GM23338 (cell line): ENCODE data around the gene RCC2. TPM values are rescaled to one million over a fixed set of nuclear protein-coding genes. Genes with fewer than 3 reads are reported as not detected.

Experiments used
- ATAC-seq: fragments of 200-7000 bp; cut with Tn5 transposase; 3 replicates; pipeline ENCODE4 v1.9.1; 2020
- DNase-seq: peaks from one replicate; pipeline ENCODE4 v3.0.0-alpha.2; 2015; ENCODE audit warnings: low spot score
- H2AFZ ChIP-seq: fragments of 200-600 bp; sonication (generic); 2 replicates; pipeline ENCODE4 v1.8.0; 2016; ENCODE audit warnings: antibody characterized with exemption, mild to moderate bottlenecking, moderate library complexity
- H3F3A ChIP-seq: fragments of 200-600 bp; sonication (generic); replicated peaks from 2 replicates; pipeline ENCODE4 v1.8.0; 2017; ENCODE audit warnings: antibody characterized with exemption, mixed run types, low read depth
- H3K27ac ChIP-seq: fragments of 200-600 bp; sonication (generic); 2 replicates; pipeline ENCODE4 v1.6.1; 2016; ENCODE audit warnings: low read depth
- H3K27me3 ChIP-seq: fragments of 200-600 bp; sonication (generic); 2 replicates; pipeline ENCODE4 v1.8.0; 2016; ENCODE audit warnings: mild to moderate bottlenecking, mixed run types, moderate library complexity; ENCODE audit not compliant: insufficient read depth
- H3K36me3 ChIP-seq: fragments of 200-600 bp; sonication (generic); 2 replicates; pipeline ENCODE4 v1.8.0; 2016; ENCODE audit warnings: mild to moderate bottlenecking; ENCODE audit not compliant: insufficient read depth
- H3K4me1 ChIP-seq: fragments of 200-600 bp; sonication (generic); 2 replicates; pipeline ENCODE4 v1.8.0; 2016; ENCODE audit warnings: mild to moderate bottlenecking, moderate library complexity; ENCODE audit not compliant: insufficient read depth
- H3K4me2 ChIP-seq: fragments of 200-600 bp; sonication (generic); 2 replicates; pipeline ENCODE4 v1.7.1; 2017; ENCODE audit warnings: mixed run types
- H3K4me3 ChIP-seq: fragments of 200-600 bp; sonication (generic); 2 replicates; pipeline ENCODE4 v1.6.1; 2016; ENCODE audit warnings: mixed run types
- H3K79me2 ChIP-seq: fragments of 200-600 bp; sonication (generic); replicated peaks from 2 replicates; pipeline ENCODE4 v1.8.0; 2017; ENCODE audit warnings: mild to moderate bottlenecking; ENCODE audit not compliant: insufficient read depth
- H3K9me2 ChIP-seq: fragments of 200-600 bp; sonication (generic); 2 replicates; pipeline ENCODE4 v1.8.0; 2017; ENCODE audit not compliant: insufficient read depth
- H4K20me1 ChIP-seq: fragments of 200-600 bp; sonication (generic); replicated peaks from 2 replicates; pipeline ENCODE4 v1.8.0; 2017; ENCODE audit warnings: mild to moderate bottlenecking; ENCODE audit not compliant: insufficient read depth
- H3K27ac Mint-ChIP-seq: 2 replicates; pipeline ENCODE4 v1.8.0; 2020; ENCODE audit warnings: inconsistent platforms, mild to moderate bottlenecking, moderate library complexity, mixed read lengths
- H3K27me3 Mint-ChIP-seq: 3 replicates; pipeline ENCODE4 v1.8.0; 2022; ENCODE audit warnings: low read depth, mild to moderate bottlenecking, moderate library complexity, mixed read lengths, inconsistent platforms; ENCODE audit not compliant: insufficient read depth, poor library complexity
- H3K36me3 Mint-ChIP-seq: 3 replicates; pipeline ENCODE4 v1.8.0; 2021; ENCODE audit warnings: low read depth, mild to moderate bottlenecking, inconsistent platforms, moderate library complexity, mixed read lengths
- H3K4me1 Mint-ChIP-seq: 3 replicates; pipeline ENCODE4 v1.8.0; 2020; ENCODE audit warnings: mild to moderate bottlenecking, inconsistent platforms, mixed read lengths
- H3K4me3 Mint-ChIP-seq: 3 replicates; pipeline ENCODE4 v1.8.0; 2021; ENCODE audit warnings: moderate library complexity, mild to moderate bottlenecking, inconsistent platforms, mixed read lengths
- H3K9me3 Mint-ChIP-seq: 3 replicates; pipeline ENCODE4 v1.8.0; 2020; ENCODE audit warnings: moderate library complexity, mild to moderate bottlenecking, inconsistent platforms, mixed read lengths
- CREB1 ChIP-seq: fragments of 250-450 bp; sonication (Bioruptor Pico); IDR thresholded peaks from 2 replicates; pipeline ENCODE4 v1.5.0; 2020; ENCODE audit warnings: low read depth, mild to moderate bottlenecking, moderate library complexity
- EZH2 ChIP-seq: fragments of 200-600 bp; sonication (generic); IDR thresholded peaks from one replicate; pipeline ENCODE4 v1.8.0; 2017; ENCODE audit warnings: antibody characterized with exemption, mild to moderate bottlenecking, low read depth; ENCODE audit not compliant: unreplicated experiment
- EZH2phosphoT487 ChIP-seq: fragments of 200-600 bp; sonication (generic); IDR thresholded peaks from one replicate; pipeline ENCODE4 v1.8.1; 2018; ENCODE audit warnings: antibody characterized with exemption; ENCODE audit not compliant: unreplicated experiment
- JUNB ChIP-seq: IDR thresholded peaks from one replicate; pipeline ENCODE4 v1.6.1; 2016; ENCODE audit warnings: antibody characterized with exemption; ENCODE audit not compliant: unreplicated experiment
- NANOG ChIP-seq: IDR thresholded peaks from 2 replicates; pipeline ENCODE4 v1.6.1; 2016; ENCODE audit warnings: antibody characterized with exemption, borderline replicate concordance
- POLR2AphosphoS5 ChIP-seq: IDR thresholded peaks from 2 replicates; pipeline ENCODE4 v1.6.1; 2016; ENCODE audit warnings: antibody characterized with exemption, low read depth
- STAT1 ChIP-seq: IDR thresholded peaks from one replicate; pipeline ENCODE4 v1.6.1; 2016; ENCODE audit warnings: antibody characterized with exemption; ENCODE audit not compliant: unreplicated experiment
- ZNF114 ChIP-seq: fragments of 250-450 bp; sonication (Bioruptor Pico); IDR thresholded peaks from 2 replicates; pipeline ENCODE4 v1.5.0; 2020; ENCODE audit warnings: mild to moderate bottlenecking, moderate library complexity
- ZNF331 ChIP-seq: fragments of 250-450 bp; sonication (Bioruptor Pico); IDR thresholded peaks from 2 replicates; pipeline ENCODE4 v1.5.0; 2020; ENCODE audit warnings: low read depth, mild to moderate bottlenecking, moderate library complexity
- polyA plus RNA-seq: library from polyadenylated mRNA; unstranded; fragments of >200 nt; fragmentation: Nextera tagmentation; extraction: Ambion mirVana; gene quantifications from 2 replicates; pipeline ENCODE4 v1.2.1, GENCODE V29; 2016
- total RNA-seq: library from RNA; depleted of rRNA; stranded (reverse); fragments of >200 nt; shearing (Covaris generic); gene quantifications from 2 replicates; pipeline ENCODE4 v1.2.3, GENCODE V29; 2014
- TF ChIP-seq, protein P1 (sequence below): fragments of 250-450 bp; sonication (Bioruptor Pico); IDR thresholded peaks from 2 replicates; pipeline ENCODE4 v1.5.0; 2020; ENCODE audit warnings: mild to moderate bottlenecking, moderate library complexity
- TF ChIP-seq, protein P2 (sequence below), 2 experiments: fragments of 200-600 bp in 1 of 2; sonication (generic) in 1 of 2; conservative IDR thresholded peaks; 2 replicates each; pipeline versions ENCODE4 v1.5.1 to v1.6.1; 2016 to 2017; ENCODE audit warnings: antibody characterized with exemption in 2 of 2, low read depth in 2 of 2, mild to moderate bottlenecking in 2 of 2, moderate library complexity in 1 of 2
- TF ChIP-seq, protein P3 (sequence below): IDR thresholded peaks from 2 replicates; pipeline ENCODE4 v1.6.1; 2016; ENCODE audit warnings: antibody characterized with exemption
- TF ChIP-seq, protein P4 (sequence below): IDR thresholded peaks from one replicate; pipeline ENCODE4 v1.6.1; 2018; ENCODE audit warnings: antibody characterized with exemption; ENCODE audit not compliant: unreplicated experiment

Gene RCC2
- total and polyA plus RNA-seq, 2 experiments from 2014 or later: 97.1 to 386 TPM

DNA sequence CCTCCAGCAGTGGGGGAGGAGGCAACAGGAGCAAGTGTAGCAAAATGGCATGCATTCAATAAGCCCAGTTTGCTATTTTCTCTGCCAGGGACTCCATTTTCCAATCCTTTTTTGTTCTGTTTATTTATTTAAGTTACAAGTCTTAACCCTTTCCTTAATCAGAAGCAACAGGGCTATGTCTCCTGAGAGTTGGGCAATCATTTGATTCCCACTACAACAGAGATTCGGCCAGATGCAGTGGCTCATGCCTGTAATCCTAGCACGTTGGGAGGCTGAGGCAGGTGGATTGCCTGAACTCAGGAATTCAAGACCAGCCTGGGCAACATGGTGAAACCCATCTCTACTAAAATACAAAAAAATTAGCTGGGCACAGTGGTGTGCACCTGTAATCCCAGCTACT, 25.5 kb downstream of the RCC2 start:
- H3F3A ChIP-seq: peaks cover 92% of the 10 kb centered on the region
- H3K27ac Mint-ChIP-seq: no peak overlapping the region
- no peak overlapping the region for H3K4me2 ChIP-seq
- peaks cover 100% of the 10 kb centered on the region for H3K36me3 Mint-ChIP-seq
- H3K36me3 ChIP-seq: peaks cover 97% of the 10 kb centered on the region
- DNase-seq (no peak), ATAC-seq (no peak)
- peaks cover 67% of the 10 kb centered on the region for H3K79me2 ChIP-seq
- TF ChIP-seq, protein P1, sequence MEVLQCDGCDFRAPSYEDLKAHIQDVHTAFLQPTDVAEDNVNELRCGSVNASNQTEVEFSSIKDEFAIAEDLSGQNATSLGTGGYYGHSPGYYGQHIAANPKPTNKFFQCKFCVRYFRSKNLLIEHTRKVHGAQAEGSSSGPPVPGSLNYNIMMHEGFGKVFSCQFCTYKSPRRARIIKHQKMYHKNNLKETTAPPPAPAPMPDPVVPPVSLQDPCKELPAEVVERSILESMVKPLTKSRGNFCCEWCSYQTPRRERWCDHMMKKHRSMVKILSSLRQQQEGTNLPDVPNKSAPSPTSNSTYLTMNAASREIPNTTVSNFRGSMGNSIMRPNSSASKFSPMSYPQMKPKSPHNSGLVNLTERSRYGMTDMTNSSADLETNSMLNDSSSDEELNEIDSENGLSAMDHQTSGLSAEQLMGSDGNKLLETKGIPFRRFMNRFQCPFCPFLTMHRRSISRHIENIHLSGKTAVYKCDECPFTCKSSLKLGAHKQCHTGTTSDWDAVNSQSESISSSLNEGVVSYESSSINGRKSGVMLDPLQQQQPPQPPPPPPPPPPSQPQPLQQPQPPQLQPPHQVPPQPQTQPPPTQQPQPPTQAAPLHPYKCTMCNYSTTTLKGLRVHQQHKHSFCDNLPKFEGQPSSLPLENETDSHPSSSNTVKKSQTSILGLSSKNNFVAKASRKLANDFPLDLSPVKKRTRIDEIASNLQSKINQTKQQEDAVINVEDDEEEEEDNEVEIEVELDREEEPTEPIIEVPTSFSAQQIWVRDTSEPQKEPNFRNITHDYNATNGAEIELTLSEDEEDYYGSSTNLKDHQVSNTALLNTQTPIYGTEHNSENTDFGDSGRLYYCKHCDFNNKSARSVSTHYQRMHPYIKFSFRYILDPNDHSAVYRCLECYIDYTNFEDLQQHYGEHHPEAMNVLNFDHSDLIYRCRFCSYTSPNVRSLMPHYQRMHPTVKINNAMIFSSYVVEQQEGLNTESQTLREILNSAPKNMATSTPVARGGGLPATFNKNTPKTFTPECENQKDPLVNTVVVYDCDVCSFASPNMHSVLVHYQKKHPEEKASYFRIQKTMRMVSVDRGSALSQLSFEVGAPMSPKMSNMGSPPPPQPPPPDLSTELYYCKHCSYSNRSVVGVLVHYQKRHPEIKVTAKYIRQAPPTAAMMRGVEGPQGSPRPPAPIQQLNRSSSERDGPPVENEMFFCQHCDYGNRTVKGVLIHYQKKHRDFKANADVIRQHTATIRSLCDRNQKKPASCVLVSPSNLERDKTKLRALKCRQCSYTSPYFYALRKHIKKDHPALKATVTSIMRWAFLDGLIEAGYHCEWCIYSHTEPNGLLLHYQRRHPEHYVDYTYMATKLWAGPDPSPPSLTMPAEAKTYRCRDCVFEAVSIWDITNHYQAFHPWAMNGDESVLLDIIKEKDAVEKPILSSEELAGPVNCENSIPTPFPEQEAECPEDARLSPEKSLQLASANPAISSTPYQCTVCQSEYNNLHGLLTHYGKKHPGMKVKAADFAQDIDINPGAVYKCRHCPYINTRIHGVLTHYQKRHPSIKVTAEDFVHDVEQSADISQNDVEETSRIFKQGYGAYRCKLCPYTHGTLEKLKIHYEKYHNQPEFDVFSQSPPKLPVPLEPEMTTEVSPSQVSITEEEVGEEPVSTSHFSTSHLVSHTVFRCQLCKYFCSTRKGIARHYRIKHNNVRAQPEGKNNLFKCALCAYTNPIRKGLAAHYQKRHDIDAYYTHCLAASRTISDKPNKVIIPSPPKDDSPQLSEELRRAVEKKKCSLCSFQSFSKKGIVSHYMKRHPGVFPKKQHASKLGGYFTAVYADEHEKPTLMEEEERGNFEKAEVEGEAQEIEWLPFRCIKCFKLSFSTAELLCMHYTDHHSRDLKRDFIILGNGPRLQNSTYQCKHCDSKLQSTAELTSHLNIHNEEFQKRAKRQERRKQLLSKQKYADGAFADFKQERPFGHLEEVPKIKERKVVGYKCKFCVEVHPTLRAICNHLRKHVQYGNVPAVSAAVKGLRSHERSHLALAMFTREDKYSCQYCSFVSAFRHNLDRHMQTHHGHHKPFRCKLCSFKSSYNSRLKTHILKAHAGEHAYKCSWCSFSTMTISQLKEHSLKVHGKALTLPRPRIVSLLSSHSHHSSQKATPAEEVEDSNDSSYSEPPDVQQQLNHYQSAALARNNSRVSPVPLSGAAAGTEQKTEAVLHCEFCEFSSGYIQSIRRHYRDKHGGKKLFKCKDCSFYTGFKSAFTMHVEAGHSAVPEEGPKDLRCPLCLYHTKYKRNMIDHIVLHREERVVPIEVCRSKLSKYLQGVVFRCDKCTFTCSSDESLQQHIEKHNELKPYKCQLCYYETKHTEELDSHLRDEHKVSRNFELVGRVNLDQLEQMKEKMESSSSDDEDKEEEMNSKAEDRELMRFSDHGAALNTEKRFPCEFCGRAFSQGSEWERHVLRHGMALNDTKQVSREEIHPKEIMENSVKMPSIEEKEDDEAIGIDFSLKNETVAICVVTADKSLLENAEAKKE (CRISPR knock-in tag): no peak
- no peak for TF ChIP-seq NANOG
- TF ChIP-seq STAT1: no peak
- no peak for TF ChIP-seq EZH2
- TF ChIP-seq JUNB: no peak
- TF ChIP-seq, protein P2, sequence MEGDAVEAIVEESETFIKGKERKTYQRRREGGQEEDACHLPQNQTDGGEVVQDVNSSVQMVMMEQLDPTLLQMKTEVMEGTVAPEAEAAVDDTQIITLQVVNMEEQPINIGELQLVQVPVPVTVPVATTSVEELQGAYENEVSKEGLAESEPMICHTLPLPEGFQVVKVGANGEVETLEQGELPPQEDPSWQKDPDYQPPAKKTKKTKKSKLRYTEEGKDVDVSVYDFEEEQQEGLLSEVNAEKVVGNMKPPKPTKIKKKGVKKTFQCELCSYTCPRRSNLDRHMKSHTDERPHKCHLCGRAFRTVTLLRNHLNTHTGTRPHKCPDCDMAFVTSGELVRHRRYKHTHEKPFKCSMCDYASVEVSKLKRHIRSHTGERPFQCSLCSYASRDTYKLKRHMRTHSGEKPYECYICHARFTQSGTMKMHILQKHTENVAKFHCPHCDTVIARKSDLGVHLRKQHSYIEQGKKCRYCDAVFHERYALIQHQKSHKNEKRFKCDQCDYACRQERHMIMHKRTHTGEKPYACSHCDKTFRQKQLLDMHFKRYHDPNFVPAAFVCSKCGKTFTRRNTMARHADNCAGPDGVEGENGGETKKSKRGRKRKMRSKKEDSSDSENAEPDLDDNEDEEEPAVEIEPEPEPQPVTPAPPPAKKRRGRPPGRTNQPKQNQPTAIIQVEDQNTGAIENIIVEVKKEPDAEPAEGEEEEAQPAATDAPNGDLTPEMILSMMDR (conservative IDR thresholded peaks at IDR 0.05; ENCODE audit: low read depth in 2 of 2): no peak
- TF ChIP-seq CREB1: no peak
- TF ChIP-seq ZNF331 (CRISPR knock-in tag): no peak
- TF ChIP-seq ZNF114: no peak
- no peak for TF ChIP-seq POLR2AphosphoS5
- TF ChIP-seq, protein P3, sequence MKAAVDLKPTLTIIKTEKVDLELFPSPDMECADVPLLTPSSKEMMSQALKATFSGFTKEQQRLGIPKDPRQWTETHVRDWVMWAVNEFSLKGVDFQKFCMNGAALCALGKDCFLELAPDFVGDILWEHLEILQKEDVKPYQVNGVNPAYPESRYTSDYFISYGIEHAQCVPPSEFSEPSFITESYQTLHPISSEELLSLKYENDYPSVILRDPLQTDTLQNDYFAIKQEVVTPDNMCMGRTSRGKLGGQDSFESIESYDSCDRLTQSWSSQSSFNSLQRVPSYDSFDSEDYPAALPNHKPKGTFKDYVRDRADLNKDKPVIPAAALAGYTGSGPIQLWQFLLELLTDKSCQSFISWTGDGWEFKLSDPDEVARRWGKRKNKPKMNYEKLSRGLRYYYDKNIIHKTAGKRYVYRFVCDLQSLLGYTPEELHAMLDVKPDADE: no peak
- TF ChIP-seq, protein P4, sequence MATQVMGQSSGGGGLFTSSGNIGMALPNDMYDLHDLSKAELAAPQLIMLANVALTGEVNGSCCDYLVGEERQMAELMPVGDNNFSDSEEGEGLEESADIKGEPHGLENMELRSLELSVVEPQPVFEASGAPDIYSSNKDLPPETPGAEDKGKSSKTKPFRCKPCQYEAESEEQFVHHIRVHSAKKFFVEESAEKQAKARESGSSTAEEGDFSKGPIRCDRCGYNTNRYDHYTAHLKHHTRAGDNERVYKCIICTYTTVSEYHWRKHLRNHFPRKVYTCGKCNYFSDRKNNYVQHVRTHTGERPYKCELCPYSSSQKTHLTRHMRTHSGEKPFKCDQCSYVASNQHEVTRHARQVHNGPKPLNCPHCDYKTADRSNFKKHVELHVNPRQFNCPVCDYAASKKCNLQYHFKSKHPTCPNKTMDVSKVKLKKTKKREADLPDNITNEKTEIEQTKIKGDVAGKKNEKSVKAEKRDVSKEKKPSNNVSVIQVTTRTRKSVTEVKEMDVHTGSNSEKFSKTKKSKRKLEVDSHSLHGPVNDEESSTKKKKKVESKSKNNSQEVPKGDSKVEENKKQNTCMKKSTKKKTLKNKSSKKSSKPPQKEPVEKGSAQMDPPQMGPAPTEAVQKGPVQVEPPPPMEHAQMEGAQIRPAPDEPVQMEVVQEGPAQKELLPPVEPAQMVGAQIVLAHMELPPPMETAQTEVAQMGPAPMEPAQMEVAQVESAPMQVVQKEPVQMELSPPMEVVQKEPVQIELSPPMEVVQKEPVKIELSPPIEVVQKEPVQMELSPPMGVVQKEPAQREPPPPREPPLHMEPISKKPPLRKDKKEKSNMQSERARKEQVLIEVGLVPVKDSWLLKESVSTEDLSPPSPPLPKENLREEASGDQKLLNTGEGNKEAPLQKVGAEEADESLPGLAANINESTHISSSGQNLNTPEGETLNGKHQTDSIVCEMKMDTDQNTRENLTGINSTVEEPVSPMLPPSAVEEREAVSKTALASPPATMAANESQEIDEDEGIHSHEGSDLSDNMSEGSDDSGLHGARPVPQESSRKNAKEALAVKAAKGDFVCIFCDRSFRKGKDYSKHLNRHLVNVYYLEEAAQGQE: no peak
- TF ChIP-seq EZH2phosphoT487: no peak
- peaks cover 45% of the 10 kb centered on the region for H3K4me1 Mint-ChIP-seq
- no peak overlapping the region for H3K4me3 ChIP-seq
- H3K4me3 Mint-ChIP-seq: no peak overlapping the region
- no peak overlapping the region for H2AFZ ChIP-seq
- H3K27me3 Mint-ChIP-seq: peaks cover 24% of the 10 kb centered on the region
- H4K20me1 ChIP-seq: peaks cover 83% of the 10 kb centered on the region
- no peaks in the 10 kb centered on the region for H3K27me3 ChIP-seq
- H3K9me3 Mint-ChIP-seq: no peaks in the 10 kb centered on the region; the same call in 2 of the 3 replicates
- H3K9me2 ChIP-seq: no peaks in the 10 kb centered on the region
- 0 out of 2 replicates have a peak overlapping the region, but pooled peaks have one; percentile 87 for H3K27ac ChIP-seq
- no peaks in the 10 kb centered on the region; the same call in 1 of the 2 replicates for H3K4me1 ChIP-seq
